ENCODE measurements around the gene KIF24. TPM values are rescaled to one million over a fixed set of nuclear protein-coding genes. Genes with fewer than 3 reads are reported as not detected.

Gene KIF24, protein sequence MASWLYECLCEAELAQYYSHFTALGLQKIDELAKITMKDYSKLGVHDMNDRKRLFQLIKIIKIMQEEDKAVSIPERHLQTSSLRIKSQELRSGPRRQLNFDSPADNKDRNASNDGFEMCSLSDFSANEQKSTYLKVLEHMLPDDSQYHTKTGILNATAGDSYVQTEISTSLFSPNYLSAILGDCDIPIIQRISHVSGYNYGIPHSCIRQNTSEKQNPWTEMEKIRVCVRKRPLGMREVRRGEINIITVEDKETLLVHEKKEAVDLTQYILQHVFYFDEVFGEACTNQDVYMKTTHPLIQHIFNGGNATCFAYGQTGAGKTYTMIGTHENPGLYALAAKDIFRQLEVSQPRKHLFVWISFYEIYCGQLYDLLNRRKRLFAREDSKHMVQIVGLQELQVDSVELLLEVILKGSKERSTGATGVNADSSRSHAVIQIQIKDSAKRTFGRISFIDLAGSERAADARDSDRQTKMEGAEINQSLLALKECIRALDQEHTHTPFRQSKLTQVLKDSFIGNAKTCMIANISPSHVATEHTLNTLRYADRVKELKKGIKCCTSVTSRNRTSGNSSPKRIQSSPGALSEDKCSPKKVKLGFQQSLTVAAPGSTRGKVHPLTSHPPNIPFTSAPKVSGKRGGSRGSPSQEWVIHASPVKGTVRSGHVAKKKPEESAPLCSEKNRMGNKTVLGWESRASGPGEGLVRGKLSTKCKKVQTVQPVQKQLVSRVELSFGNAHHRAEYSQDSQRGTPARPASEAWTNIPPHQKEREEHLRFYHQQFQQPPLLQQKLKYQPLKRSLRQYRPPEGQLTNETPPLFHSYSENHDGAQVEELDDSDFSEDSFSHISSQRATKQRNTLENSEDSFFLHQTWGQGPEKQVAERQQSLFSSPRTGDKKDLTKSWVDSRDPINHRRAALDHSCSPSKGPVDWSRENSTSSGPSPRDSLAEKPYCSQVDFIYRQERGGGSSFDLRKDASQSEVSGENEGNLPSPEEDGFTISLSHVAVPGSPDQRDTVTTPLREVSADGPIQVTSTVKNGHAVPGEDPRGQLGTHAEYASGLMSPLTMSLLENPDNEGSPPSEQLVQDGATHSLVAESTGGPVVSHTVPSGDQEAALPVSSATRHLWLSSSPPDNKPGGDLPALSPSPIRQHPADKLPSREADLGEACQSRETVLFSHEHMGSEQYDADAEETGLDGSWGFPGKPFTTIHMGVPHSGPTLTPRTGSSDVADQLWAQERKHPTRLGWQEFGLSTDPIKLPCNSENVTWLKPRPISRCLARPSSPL (N-terminal part only)
- total RNA-seq (2022; extraction: Qiagen RNA extraction): 2.5 to 3.7 TPM (median 3.5 TPM) in 5 replicates

GRCh38 chr9:34328987-34329832, at the start of gene KIF24, which contains the start of gene NUDT2:
Gene KIF24, minus strand, starts transcription at chr9:34329268. Its CDS starts 17,922 bp downstream, at chr9:34311346.
Gene NUDT2, plus strand, starts transcription at chr9:34329569. Its CDS starts 9,471 bp downstream, at chr9:34339040.

GRCh38 chr9:34376596-34377403, 47.7 kb upstream of the KIF24 start, which contains the start of gene MYORG:
Gene MYORG, minus strand, starts transcription at chr9:34376898. Its CDS starts 3,955 bp downstream, at chr9:34372943.

Other genes with a start within 250 kb of the KIF24 start
- 34.8 to 44.8 TPM (median 41.4 TPM) in 5 replicates for gene DCAF12, start 202.6 kb downstream of the KIF24 start, total RNA-seq (2022; extraction: Qiagen RNA extraction)
- gene UBAP1, start 150.2 kb downstream of the KIF24 start, total RNA-seq (2022; extraction: Qiagen RNA extraction): 52.4 to 60.9 TPM (median 57.8 TPM) in 5 replicates
- 19.0 to 23.9 TPM (median 20.5 TPM) in 5 replicates for gene NUDT2, start 301 bp upstream of the KIF24 start, total RNA-seq (2022; extraction: Qiagen RNA extraction)
- 5.1 to 8.1 TPM (median 7.2 TPM) in 5 replicates for gene MYORG, start 47.6 kb upstream of the KIF24 start, total RNA-seq (2022; extraction: Qiagen RNA extraction)
- gene FAM219A, start 129.3 kb upstream of the KIF24 start, total RNA-seq (2022; extraction: Qiagen RNA extraction): 13.7 to 18.5 TPM (median 16.5 TPM) in 5 replicates
- gene DNAI1, start 129.5 kb upstream of the KIF24 start, total RNA-seq (2022; extraction: Qiagen RNA extraction): 0.19 to 0.64 TPM (median 0.32 TPM) in 5 replicates
- gene ENHO, start 193.7 kb upstream of the KIF24 start, total RNA-seq (2022; extraction: Qiagen RNA extraction): 1.3 to 2.4 TPM (median 1.8 TPM) in 5 replicates